ENCODE results near the gene SPDYE1.
"Not testable (repeated sequence)": the region's sequence is repeated elsewhere in the genome, so short reads cannot be mapped to it uniquely, and the experiment has no call there.

SPDYE1 gene

GRCh38 chr7:44018857-44019807 lies 21.4 kb downstream of the SPDYE1 start:
- H3K36me3 ChIP-seq (replicated peaks in 1 of 2; ENCODE audit: control insufficient read depth in 2 of 2, insufficient read depth in 2 of 2, low read length in 2 of 2); H3K4ac ChIP-seq (ENCODE audit: low read length); H3K9me3 ChIP-seq (replicated peaks in 1 of 2; ENCODE audit: control insufficient read depth in 2 of 2, insufficient read depth in 1 of 2, low read depth in 1 of 2, low read length in 2 of 2); H4K8ac ChIP-seq (ENCODE audit: low read depth, low read length); H2BK15ac ChIP-seq (ENCODE audit: low read length); H4K91ac ChIP-seq (ENCODE audit: low read depth, low read length, poor library complexity); H2BK12ac ChIP-seq (ENCODE audit: low read length); H3K79me1 ChIP-seq (ENCODE audit: low read depth, low read length); H3K27me3 ChIP-seq (ENCODE audit: control insufficient read depth in 3 of 3, insufficient read depth in 3 of 3, low read depth in 1 of 3, low read length in 3 of 3); H2BK5ac ChIP-seq (ENCODE audit: low read length); H2BK120ac ChIP-seq (ENCODE audit: low read depth, low read length); H2AK5ac ChIP-seq (ENCODE audit: low read depth, low read length); H3K14ac ChIP-seq (ENCODE audit: low read length); H3K4me1 ChIP-seq (ENCODE audit: control insufficient read depth in 2 of 2, insufficient read depth in 1 of 2, low read depth in 1 of 2, low read length in 2 of 2): not testable (repeated sequence)
- peak; percentile 93 for DNase-seq (ENCODE audit: low spot score)
- Histone ChIP-seq H2AFZ (ENCODE audit: low read length) (peak overlapping the region; percentile 91), H3K18ac (ENCODE audit: low read length) (peak overlapping the region; percentile 28), H3K27ac (replicated peaks; ENCODE audit: low read length) (peak overlapping the region; percentile 59), H3K4me3 (ENCODE audit: low read length in 2 of 2) (peak overlapping the region; percentile 80 to 95), H3K9ac (ENCODE audit: low read depth, low read length, poor library complexity) (peak overlapping the region; percentile 86), H3K23ac (ENCODE audit: low read depth, low read length, poor library complexity) (peak overlapping the region; percentile 96), H3K4me2 (ENCODE audit: insufficient read depth, low read length, poor library complexity, severe bottlenecking) (peak overlapping the region; percentile 54)
- WGBS, 2 donors (ENCODE audit: extremely low coverage in 2 of 2, insufficient read length in 2 of 2, insufficient replicate concordance in 1 of 2): no CpG with 5 or more reads among the region's 63 CpGs

GRCh38 chr7:44019825-44020224 lies 22.1 kb downstream of the SPDYE1 start:
- H4K8ac ChIP-seq (ENCODE audit: low read depth, low read length); H2AFZ ChIP-seq (ENCODE audit: low read length); H2AK5ac ChIP-seq (ENCODE audit: low read depth, low read length); H2BK15ac ChIP-seq (ENCODE audit: low read length); H3K36me3 ChIP-seq (replicated peaks in 1 of 2; ENCODE audit: control insufficient read depth in 2 of 2, insufficient read depth in 2 of 2, low read length in 2 of 2); H3K9ac ChIP-seq (ENCODE audit: low read depth, low read length, poor library complexity); H3K4ac ChIP-seq (ENCODE audit: low read length); H3K14ac ChIP-seq (ENCODE audit: low read length); H3K79me1 ChIP-seq (ENCODE audit: low read depth, low read length); H3K4me1 ChIP-seq (ENCODE audit: control insufficient read depth in 2 of 2, insufficient read depth in 1 of 2, low read depth in 1 of 2, low read length in 2 of 2); H3K27me3 ChIP-seq (ENCODE audit: control insufficient read depth in 3 of 3, insufficient read depth in 3 of 3, low read depth in 1 of 3, low read length in 3 of 3); H3K9me3 ChIP-seq (replicated peaks in 1 of 2; ENCODE audit: control insufficient read depth in 2 of 2, insufficient read depth in 1 of 2, low read depth in 1 of 2, low read length in 2 of 2); H2BK12ac ChIP-seq (ENCODE audit: low read length); H3K4me3 ChIP-seq (ENCODE audit: low read length in 2 of 2); H3K27ac ChIP-seq (replicated peaks; ENCODE audit: low read length); H3K18ac ChIP-seq (ENCODE audit: low read length); H4K91ac ChIP-seq (ENCODE audit: low read depth, low read length, poor library complexity); DNase-seq (ENCODE audit: low spot score); H3K23ac ChIP-seq (ENCODE audit: low read depth, low read length, poor library complexity); H2BK120ac ChIP-seq (ENCODE audit: low read depth, low read length); H2BK5ac ChIP-seq (ENCODE audit: low read length): not testable (repeated sequence)
- WGBS, 2 donors (ENCODE audit: extremely low coverage in 2 of 2, insufficient read length in 2 of 2, insufficient replicate concordance in 1 of 2): no CpG with 5 or more reads among the region's 6 CpGs
- peak overlapping the region; percentile 2 for H3K4me2 ChIP-seq (ENCODE audit: insufficient read depth, low read length, poor library complexity, severe bottlenecking)

GRCh38 chr7:44022069-44022468 lies 24.4 kb downstream of the SPDYE1 start:
- DNase-seq (ENCODE audit: low spot score); H3K9me3 ChIP-seq (replicated peaks in 1 of 2; ENCODE audit: control insufficient read depth in 2 of 2, insufficient read depth in 1 of 2, low read depth in 1 of 2, low read length in 2 of 2); H3K36me3 ChIP-seq (replicated peaks in 1 of 2; ENCODE audit: control insufficient read depth in 2 of 2, insufficient read depth in 2 of 2, low read length in 2 of 2); H2BK120ac ChIP-seq (ENCODE audit: low read depth, low read length); H2BK15ac ChIP-seq (ENCODE audit: low read length); H2BK5ac ChIP-seq (ENCODE audit: low read length); H3K27ac ChIP-seq (replicated peaks; ENCODE audit: low read length); H3K4ac ChIP-seq (ENCODE audit: low read length); H3K23ac ChIP-seq (ENCODE audit: low read depth, low read length, poor library complexity); H2AK5ac ChIP-seq (ENCODE audit: low read depth, low read length); H4K8ac ChIP-seq (ENCODE audit: low read depth, low read length); H3K18ac ChIP-seq (ENCODE audit: low read length); H3K9ac ChIP-seq (ENCODE audit: low read depth, low read length, poor library complexity); H2AFZ ChIP-seq (ENCODE audit: low read length); H3K4me2 ChIP-seq (ENCODE audit: insufficient read depth, low read length, poor library complexity, severe bottlenecking); H2BK12ac ChIP-seq (ENCODE audit: low read length); H3K4me1 ChIP-seq (ENCODE audit: control insufficient read depth in 2 of 2, insufficient read depth in 1 of 2, low read depth in 1 of 2, low read length in 2 of 2); H4K91ac ChIP-seq (ENCODE audit: low read depth, low read length, poor library complexity); H3K4me3 ChIP-seq (ENCODE audit: low read length in 2 of 2); H3K79me1 ChIP-seq (ENCODE audit: low read depth, low read length); H3K14ac ChIP-seq (ENCODE audit: low read length); H3K27me3 ChIP-seq (ENCODE audit: control insufficient read depth in 3 of 3, insufficient read depth in 3 of 3, low read depth in 1 of 3, low read length in 3 of 3): not testable (repeated sequence)
- no CpG with 5 or more reads among the region's 7 CpGs for WGBS, 2 donors (ENCODE audit: extremely low coverage in 2 of 2, insufficient read length in 2 of 2, insufficient replicate concordance in 1 of 2)

GRCh38 chr7:44022796-44023467 lies 25.2 kb downstream of the SPDYE1 start:
- H3K4me2 ChIP-seq (ENCODE audit: insufficient read depth, low read length, poor library complexity, severe bottlenecking); H2BK120ac ChIP-seq (ENCODE audit: low read depth, low read length); H3K4me3 ChIP-seq (ENCODE audit: low read length in 2 of 2); H3K4me1 ChIP-seq (ENCODE audit: control insufficient read depth in 2 of 2, insufficient read depth in 1 of 2, low read depth in 1 of 2, low read length in 2 of 2); H2BK5ac ChIP-seq (ENCODE audit: low read length); H3K79me1 ChIP-seq (ENCODE audit: low read depth, low read length); H3K18ac ChIP-seq (ENCODE audit: low read length); H3K4ac ChIP-seq (ENCODE audit: low read length); H2BK12ac ChIP-seq (ENCODE audit: low read length); H3K9ac ChIP-seq (ENCODE audit: low read depth, low read length, poor library complexity); DNase-seq (ENCODE audit: low spot score); H2BK15ac ChIP-seq (ENCODE audit: low read length); H3K14ac ChIP-seq (ENCODE audit: low read length); H3K27ac ChIP-seq (replicated peaks; ENCODE audit: low read length); H3K36me3 ChIP-seq (replicated peaks in 1 of 2; ENCODE audit: control insufficient read depth in 2 of 2, insufficient read depth in 2 of 2, low read length in 2 of 2); H3K9me3 ChIP-seq (replicated peaks in 1 of 2; ENCODE audit: control insufficient read depth in 2 of 2, insufficient read depth in 1 of 2, low read depth in 1 of 2, low read length in 2 of 2); H4K8ac ChIP-seq (ENCODE audit: low read depth, low read length); H4K91ac ChIP-seq (ENCODE audit: low read depth, low read length, poor library complexity); H2AFZ ChIP-seq (ENCODE audit: low read length); H3K27me3 ChIP-seq (ENCODE audit: control insufficient read depth in 3 of 3, insufficient read depth in 3 of 3, low read depth in 1 of 3, low read length in 3 of 3); H3K23ac ChIP-seq (ENCODE audit: low read depth, low read length, poor library complexity); H2AK5ac ChIP-seq (ENCODE audit: low read depth, low read length): not testable (repeated sequence)
- WGBS, 2 donors (ENCODE audit: extremely low coverage in 2 of 2, insufficient read length in 2 of 2, insufficient replicate concordance in 1 of 2): no CpG with 5 or more reads among the region's 6 CpGs
